ENCODE results near the gene DOCK10.

Gene DOCK10

GRCh38 chr2:225076125-225076524 is 33.9 kb upstream of the DOCK10 start:
- no peak for TF ChIP-seq CTCF (IDR thresholded peaks at IDR 0.05; ENCODE audit: control insufficient read depth, insufficient read depth, low read depth, low read length, missing control alignments)
- no peak overlapping the region for H3K4me3 ChIP-seq (ENCODE audit: control insufficient read depth, low read depth, low read length)
- DNase-seq (ENCODE audit: low read depth), result peak; percentile 67

GRCh38 chr2:225074919-225075681 is 32.8 kb upstream of the DOCK10 start:
- no peak for DNase-seq (ENCODE audit: low read depth)
- TF ChIP-seq CTCF (IDR thresholded peaks at IDR 0.05; ENCODE audit: control insufficient read depth, insufficient read depth, low read depth, low read length, missing control alignments), result no peak
- H3K4me3 ChIP-seq (ENCODE audit: control insufficient read depth, low read depth, low read length), result no peak overlapping the region

GRCh38 chr2:225074366-225074765 is 32.1 kb upstream of the DOCK10 start:
- no peak for TF ChIP-seq CTCF (IDR thresholded peaks at IDR 0.05; ENCODE audit: control insufficient read depth, insufficient read depth, low read depth, low read length, missing control alignments)
- H3K4me3 ChIP-seq (ENCODE audit: control insufficient read depth, low read depth, low read length), result no peak overlapping the region
- DNase-seq (ENCODE audit: low read depth), result no peak

- TF ChIP-seq CTCF (IDR thresholded peaks at IDR 0.05; ENCODE audit: control insufficient read depth, insufficient read depth, low read depth, low read length, missing control alignments), result no peak
- no peak overlapping the region for H3K4me3 ChIP-seq (ENCODE audit: control insufficient read depth, low read depth, low read length)
- DNase-seq (ENCODE audit: low read depth), result no peak
Measured at GRCh38 chr2:225073198-225073597, 30.9 kb upstream of the DOCK10 start.

GRCh38 chr2:225072444-225072843 is 30.2 kb upstream of the DOCK10 start:
- DNase-seq (ENCODE audit: low read depth), result no peak
- TF ChIP-seq CTCF (IDR thresholded peaks at IDR 0.05; ENCODE audit: control insufficient read depth, insufficient read depth, low read depth, low read length, missing control alignments), result no peak
- no peak overlapping the region for H3K4me3 ChIP-seq (ENCODE audit: control insufficient read depth, low read depth, low read length)

- no peak overlapping the region for H3K4me3 ChIP-seq (ENCODE audit: control insufficient read depth, low read depth, low read length)
- DNase-seq (ENCODE audit: low read depth), result no peak
- no peak for TF ChIP-seq CTCF (IDR thresholded peaks at IDR 0.05; ENCODE audit: control insufficient read depth, insufficient read depth, low read depth, low read length, missing control alignments)
Measured at GRCh38 chr2:225070811-225071210, 28.5 kb upstream of the DOCK10 start.
